HG03135 (cell line): ENCODE measurements around the gene BRD9.
"Not testable (repeated sequence)": the region's sequence is repeated elsewhere in the genome, so short reads cannot be mapped to it uniquely, and the experiment has no call there.

Source experiments
- ATAC-seq: cut with Tn5 transposase; IDR thresholded peaks from one replicate; pipeline ENCODE4 v1.9.1; 2021; ENCODE audit warnings: mild to moderate bottlenecking, moderate library complexity; ENCODE audit not compliant: unreplicated experiment

Gene BRD9

GRCh38 chr5:892394-893136 is at the start of gene BRD9, which contains the start of gene TRIP13:
Gene BRD9 (minus strand): TSS chr5:892801. CDS start chr5:892657, 144 bp downstream.
Gene TRIP13 (plus strand): TSS chr5:892884. CDS start chr5:892999, 115 bp downstream.
- ATAC-seq, result peak; percentile 95

DNA sequence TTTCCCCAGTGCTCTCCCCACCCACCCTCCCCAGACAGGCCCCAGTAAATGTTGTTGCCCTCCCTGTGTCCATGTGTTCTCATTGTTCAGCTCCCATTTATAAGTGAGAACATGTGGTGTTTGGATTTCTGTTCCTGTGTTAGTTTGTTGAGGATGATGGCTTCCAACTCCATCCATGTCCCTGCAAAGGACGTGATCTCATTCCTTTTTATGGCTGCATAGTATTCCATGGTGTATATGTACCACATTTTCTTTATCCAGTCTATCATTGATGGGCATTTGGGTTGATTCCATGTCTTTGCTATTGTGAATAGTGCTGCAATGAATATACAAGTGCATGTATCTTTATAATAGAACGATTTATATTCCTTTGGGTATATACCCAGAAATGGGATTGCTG is 48.1 kb upstream of the BRD9 start:
- not testable (repeated sequence) for ATAC-seq

DNA sequence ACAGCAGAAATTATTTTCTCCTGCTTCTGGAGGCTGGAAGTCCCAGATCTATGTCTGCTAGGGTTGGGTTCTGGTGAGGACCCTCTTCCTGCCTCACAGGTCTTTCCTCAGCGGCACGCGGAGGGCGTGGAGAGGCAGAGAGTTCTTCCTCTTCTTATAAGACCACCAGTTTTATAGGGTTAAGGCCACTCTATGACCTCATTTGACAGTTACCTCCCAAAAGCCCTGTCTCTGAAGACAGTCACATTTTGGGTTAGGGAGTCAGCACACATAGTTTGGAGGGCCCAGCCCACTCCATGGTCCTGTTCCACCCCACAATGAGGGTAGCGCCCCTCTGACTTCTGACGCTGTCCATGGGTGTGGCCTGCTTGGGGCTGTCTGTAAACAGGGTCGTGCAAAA is 46.8 kb upstream of the BRD9 start:
- no peak for ATAC-seq

- ATAC-seq, result no peak
Observed at GRCh38 chr5:937151-937924, 44.7 kb upstream of the BRD9 start.

DNA sequence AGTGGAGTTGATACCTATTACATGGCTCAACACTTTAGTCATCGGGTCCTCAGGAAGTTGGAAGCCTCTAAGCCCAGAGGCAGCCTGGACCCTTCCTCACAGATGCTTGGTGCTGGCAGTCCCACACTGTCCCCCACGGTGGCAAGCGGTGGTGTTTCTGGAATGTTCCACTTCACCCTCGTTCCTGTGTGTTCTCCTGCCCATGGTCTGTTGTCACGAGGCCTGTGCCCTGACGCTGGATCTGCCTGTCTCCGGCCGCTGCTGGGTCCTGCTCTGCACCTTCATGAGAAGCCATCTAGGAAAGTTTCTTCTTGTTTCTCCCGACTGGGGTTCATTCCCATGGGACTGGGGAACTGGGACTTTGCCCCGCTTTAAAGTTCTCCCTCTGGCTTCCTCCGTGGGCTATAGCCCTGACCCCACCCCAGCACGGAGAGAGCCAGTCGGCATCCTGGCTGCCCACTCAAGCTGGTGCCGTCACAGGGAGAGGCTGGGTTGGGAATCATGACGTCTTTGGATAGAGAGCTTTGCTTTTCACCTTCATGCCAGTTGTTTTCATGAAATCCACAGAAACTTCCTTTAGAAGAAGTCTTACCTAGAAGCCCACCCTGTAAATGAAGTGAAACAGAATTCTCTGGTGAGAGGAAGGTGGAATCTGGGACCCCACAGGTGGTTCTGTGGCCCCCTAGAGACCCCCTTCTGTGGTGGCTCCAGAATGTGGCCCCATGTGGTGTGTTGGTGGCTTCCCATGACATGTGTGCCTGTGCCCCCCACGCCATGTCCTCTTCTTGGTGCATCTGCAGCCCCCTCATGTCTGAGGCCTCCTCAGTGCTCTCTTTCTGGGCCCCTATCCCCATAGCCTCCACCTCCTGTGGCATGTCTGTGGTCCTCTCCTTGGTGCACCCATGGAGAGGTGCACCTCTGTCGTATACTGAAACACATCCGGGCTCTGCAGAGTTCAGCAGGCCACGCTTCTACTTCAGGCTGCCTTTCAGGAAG is 43.8 kb upstream of the BRD9 start:
- ATAC-seq, result no peak

- no peak for ATAC-seq
Observed at GRCh38 chr5:935510-936084, 43.0 kb upstream of the BRD9 start.

DNA sequence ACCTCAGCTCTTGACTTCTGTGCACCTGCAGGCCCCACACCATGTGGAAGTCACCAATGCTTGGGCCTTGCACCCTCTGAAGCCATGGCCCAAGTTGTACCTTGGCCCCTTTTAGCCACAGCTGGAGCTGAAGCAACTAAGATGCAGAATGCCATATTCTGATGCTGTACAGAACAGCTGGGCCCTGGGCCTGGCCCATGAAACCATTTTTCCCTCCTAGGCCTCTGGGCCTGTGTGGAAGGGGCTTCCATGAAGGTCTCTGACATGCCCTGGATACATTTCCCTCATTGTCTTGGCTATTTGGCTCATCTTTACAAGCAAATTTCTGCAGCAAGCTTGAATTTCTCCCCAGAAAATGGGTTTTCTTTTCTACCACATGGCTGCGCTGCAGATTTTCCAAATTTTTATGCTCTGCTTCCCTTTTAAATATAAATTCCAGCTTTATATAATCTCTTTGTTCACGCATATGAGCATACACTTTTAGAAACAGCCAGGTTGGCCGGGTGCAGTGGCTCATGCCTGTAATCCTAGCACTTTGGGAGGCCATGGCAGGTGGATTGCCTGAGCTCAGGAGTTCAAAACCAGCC is 41.9 kb upstream of the BRD9 start:
- ATAC-seq, result not testable (repeated sequence)

DNA sequence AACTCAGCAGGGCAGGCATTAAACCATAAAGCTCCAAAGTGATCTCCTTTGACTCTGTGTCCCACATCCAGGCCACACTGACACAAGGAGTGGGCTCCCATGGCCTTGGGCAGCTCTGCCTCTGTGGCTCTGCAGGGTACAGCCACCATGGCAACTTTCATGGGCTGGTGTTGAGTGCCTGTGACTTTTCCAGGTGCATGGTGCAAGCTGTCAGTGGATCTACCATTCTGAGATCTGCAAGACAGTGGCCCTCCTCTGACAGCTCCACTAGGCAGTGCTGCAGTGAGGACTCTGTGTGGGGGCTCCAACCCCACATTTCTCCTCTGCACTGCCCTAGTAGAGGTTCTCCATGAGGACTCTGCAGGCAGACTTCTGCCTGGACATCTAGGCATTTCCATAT is 41.4 kb upstream of the BRD9 start:
- not testable (repeated sequence) for ATAC-seq

- no peak for ATAC-seq
Observed at GRCh38 chr5:933251-933861, 40.8 kb upstream of the BRD9 start.

- no peak for ATAC-seq
Observed at GRCh38 chr5:932628-933250, 40.1 kb upstream of the BRD9 start.

GRCh38 chr5:932151-932627 is 39.6 kb upstream of the BRD9 start:
- ATAC-seq, result no peak

GRCh38 chr5:931570-932145 is 39.1 kb upstream of the BRD9 start:
- ATAC-seq, result no peak

- no peak for ATAC-seq
Observed at GRCh38 chr5:930866-931265, 38.3 kb upstream of the BRD9 start.

- ATAC-seq, result no peak
Observed at GRCh38 chr5:929596-929995, 37.0 kb upstream of the BRD9 start.

DNA sequence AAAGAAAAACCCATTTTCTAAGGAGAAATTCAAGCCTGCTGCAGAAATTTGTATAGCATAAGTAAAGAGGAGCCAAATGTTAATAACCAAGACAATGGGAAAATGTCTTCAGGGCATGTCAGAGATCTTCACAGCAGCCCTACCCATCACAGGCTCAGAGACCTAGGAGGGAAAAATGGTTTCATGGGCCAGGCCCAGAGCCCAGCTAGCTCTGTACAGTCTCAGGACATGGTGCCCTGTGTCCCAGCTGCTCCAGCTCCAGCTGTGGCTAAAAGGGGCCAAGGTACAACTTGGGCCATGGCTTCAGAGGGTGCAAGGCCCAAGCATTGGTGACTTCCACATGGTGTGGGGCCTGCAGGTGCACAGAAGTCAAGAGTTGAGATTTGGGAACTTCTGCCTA is 36.6 kb upstream of the BRD9 start:
- ATAC-seq, result not testable (repeated sequence)

GRCh38 chr5:927172-928015 is 34.8 kb upstream of the BRD9 start:
- no peak for ATAC-seq

GRCh38 chr5:926417-927171 is 34.0 kb upstream of the BRD9 start:
- ATAC-seq, result no peak
